Hematopoietic multipotent progenitor cell treated with erythropoietin and hydrocortisone succinate and interleukin-3 and kit ligand, for 4 days (in vitro differentiated cells): ENCODE data around the gene PARD6G.

ENCODE experiments used
- DNase-seq: peaks from one replicate; pipeline ENCODE4 v3.0.0-alpha.2; 2015

PARD6G gene

DNA sequence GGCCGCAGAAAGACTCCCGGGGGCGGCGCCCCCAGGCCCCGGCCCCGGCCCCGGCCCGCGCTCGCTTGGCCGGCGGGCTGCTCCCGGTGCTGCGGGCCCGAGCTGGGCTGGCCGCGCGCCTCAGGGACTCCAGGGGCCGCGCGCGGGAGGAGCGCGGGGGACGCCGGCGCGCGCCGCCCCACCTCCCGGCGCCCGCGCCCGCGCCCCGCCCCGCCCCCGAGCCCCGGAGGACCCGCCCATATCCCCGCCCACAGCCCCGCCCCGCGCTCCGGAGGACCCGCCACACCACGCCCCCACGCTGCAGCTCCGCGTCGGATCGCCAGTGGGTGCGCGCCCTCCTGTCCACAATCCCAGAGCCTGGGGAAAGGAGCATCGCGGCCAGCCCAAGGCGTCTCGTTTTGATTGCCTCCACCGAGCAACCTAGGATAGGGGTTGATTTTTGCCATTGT, at the start of gene PARD6G:
TSS of gene PARD6G (minus strand) at position 122 of the 449 bp plus-strand sequence. CDS start 166 bp downstream, outside the sequence.
- DNase-seq, result peak; percentile 79

DNA sequence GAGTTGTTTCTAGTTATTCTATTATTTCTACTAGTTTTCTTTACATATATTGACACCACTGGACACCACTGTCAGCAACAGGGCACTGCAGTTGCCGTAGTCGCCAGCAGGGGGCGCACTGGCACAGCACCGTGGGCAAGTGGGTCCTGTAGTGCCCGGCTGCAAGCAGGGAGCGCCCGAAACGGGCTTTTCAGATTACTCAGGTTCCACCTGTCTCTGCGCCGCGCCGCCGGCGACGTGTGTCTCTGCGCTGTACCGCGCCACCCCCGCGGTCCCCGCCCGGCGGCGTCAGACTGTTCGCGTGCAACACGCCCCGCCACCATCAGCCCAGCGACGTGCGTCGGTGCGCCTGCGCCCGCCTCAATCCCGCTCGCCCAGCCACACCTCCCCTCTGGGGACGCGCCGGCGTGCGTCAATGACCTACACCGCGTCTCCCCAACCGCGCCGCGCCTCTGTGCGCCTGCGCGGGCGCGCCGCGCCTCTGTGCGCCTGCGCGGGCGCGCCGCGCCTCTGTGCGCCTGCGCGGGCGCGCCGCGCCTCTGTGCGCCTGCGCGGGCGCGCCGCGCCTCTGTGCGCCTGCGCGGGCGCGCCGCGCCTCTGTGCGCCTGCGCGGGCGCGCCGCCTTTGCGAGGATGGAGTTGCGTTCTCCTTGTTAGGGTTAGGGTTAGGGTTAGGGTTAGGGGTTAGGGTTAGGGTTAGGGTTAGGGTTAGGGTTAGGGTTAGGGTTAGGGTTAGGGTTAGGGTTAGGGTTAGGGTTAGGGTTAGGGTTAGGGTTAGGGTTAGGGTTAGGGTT, 15.1 kb upstream of the PARD6G start:
- DNase-seq, result peak; percentile 12

DNA sequence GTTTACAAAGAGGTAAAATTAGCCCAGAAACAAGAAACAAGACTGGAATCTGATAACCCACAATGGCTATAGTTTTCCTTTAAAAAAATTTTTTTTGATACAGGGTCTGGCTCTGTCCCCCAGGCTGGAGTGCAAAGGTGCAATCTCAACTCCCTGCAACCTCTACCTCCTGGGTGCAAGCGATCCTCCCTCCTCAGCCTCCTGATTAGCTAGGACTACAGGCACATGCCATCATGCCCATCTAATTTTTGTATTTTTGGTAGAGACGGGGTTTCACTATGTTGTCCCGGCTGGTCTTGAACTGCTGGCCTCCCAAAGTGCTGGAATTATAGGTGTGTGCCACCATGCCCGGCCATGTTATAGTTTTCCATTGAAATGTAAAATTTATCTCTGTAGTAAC, 12.3 kb upstream of the PARD6G start:
- no peak for DNase-seq

GRCh38 chr18:80258640-80259039, 11.3 kb upstream of the PARD6G start:
- no peak for DNase-seq

- DNase-seq, result peak; percentile 80
Measured at GRCh38 chr18:80257579-80258543, 10.5 kb upstream of the PARD6G start.

- no peak for DNase-seq
Measured at GRCh38 chr18:80254971-80255500, 7.7 kb upstream of the PARD6G start.

- DNase-seq, result peak; percentile 15
Measured at GRCh38 chr18:80253871-80254492, 6.7 kb upstream of the PARD6G start.

- no peak for DNase-seq
Measured at GRCh38 chr18:80253236-80253635, 5.9 kb upstream of the PARD6G start.

- no peak for DNase-seq
Measured at GRCh38 chr18:80252136-80252535, 4.8 kb upstream of the PARD6G start.

DNA sequence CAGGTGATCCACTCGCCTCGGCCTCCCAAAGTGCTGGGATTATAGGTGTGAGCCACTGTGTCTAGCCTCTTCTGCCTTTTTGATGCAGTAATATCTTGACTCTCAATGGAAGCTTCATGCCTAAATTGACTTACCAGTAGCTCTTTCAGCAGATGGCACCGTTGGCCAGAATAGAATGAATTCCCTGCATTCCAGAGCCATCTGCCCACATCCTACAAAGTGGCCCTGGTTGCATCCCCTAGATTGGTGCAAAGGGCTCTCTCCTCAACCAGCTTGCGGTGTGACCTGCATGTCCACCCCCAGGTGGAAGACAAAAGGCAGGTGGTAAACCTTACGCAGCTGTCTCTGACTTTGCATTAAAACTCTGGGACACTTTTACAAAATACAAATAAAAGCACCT, 4.4 kb upstream of the PARD6G start:
- no peak for DNase-seq

DNA sequence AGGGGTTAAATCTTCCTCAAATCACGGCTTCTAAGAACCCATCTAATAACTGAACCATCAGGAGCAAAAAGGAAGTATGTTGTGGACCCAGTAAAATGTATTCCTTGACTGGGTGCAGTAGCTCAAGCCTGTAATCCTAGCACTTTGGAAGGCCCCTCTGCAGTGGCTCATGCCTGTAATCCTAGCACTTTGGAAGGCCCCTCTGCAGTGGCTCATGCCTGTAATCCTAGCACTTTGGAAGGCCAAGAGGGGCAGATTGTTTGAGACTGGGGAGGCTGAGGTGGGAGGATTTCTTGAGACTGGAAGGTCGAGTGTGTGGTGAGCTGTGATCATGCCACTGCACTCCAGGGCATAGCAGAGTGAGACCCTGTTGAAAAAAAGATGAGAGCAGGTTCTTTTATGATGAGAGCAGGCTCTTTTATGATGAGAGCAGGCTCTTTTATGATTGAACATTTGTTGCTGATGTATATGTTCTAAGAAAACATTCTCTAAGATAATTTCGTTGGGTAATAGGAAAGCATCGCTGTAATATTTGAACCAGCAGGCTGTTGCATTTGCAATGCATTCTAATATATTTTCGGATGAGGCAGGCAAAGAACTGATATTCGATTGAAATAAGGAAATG, 3.5 kb upstream of the PARD6G start:
- DNase-seq, result no peak

DNA sequence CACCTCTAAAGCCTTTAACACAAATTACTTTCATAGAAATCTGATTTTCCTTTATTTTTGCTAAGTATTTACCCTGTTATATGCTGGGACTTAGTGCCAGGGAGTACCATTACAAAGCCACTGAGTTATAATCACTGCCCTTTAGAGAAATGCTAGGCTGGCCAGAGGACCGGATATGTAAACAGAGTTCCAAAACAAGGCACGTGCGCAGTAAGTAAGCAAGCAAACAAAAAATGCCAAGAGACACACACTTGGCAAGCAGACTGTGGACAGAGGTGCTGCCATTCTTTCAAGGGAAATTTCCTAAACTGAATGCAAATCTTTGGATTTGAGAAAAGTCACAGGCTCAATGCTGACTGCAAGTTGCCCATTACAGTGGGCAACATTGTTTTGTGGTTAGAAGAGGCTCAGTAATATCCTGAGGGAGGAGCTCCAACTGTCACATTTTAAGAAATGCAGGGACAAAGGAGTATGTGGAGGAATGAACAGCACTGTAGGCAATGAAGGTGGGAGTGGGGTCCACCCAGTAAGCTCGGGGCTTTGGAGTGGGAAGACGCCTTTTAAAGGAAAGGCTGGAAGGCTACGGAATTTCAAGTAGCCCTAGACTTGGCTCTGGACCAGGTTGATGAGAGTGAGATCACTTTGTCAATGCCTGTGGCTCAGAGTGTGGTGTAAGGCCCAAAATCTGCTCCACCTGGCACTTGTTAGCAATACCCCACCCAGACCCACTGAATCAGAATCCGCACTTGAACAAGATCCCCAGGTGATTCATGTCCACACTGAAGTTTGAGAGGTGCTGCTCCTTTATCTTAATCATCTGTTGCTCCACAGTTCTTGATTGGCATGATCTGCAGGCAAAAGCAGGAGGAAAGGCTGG, 2.1 kb upstream of the PARD6G start:
- DNase-seq, result no peak

GRCh38 chr18:80246445-80247392, 595 bp downstream of the PARD6G start:
- DNase-seq, result peak; percentile 11

DNA sequence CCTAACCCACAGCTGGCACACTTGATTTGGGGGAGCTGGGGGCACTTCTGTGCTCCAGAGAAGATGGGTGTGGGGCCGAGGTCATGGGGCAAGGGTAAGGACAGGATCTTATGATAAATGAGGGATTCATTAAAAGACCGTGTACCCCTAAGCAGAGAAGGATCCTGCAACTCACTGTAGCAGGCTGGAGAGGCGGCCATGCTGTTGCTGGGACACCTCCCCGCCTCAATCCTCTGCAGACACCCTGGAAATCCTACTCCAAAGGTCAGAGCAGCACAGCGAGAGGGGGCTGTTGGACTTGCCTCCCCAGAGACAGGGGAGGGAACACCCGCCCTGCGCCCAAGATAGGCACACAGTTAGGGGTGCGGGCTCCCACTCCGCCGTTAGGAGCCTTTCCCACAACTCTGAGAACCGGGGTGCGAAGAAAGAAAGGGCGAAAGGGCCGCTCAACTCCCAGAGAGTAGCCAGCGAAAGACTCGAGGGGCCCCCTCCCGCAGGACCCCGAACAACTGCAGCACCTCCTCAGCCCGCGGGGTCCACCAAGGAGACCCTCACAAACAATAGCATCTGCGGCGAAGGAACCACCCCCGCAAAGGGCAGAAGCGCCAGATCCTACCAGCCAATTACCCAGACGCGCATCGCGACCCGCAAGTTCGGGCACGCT, 1.4 kb downstream of the PARD6G start:
- DNase-seq, result no peak

DNA sequence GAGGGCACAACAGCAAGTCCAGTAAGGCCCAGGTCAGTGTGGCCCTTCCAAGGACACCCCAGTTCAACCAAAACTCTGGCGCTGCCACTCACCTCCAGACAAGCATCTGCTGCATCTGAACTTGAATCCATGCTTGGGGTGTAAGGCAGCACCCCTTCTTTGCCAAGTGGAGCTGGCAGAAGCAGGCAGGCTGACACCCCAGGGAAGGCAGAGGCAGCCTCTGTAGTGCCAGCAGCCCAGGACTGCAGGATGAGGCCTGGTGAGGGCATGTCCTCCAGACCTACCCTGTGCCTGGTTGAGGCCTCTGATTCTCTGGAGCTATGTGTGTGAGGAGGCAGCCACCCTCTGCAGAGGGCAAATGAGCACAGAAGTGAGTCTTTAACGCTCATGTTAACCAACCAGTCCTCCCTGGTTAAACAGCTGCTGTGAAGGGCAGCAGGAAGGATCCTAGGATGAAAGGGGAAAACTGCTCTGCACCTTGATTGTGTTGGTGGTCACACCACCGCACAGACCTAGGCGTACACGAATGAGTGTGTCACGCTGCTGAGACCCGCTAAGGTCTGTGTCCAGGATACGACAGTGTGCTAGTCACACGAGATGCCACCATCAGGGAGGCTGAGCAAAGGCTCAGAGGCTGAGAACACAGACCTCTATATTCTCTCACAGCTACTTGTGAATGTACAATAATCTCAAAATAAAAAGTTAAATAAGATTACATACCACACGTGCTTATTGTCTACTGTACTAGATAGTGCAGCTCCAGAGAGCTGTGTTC, 2.2 kb downstream of the PARD6G start:
- no peak for DNase-seq

- no peak for DNase-seq
Measured at GRCh38 chr18:80244167-80244566, 3.1 kb downstream of the PARD6G start.

GRCh38 chr18:80243204-80243603, 4.1 kb downstream of the PARD6G start:
- no peak for DNase-seq

GRCh38 chr18:80241919-80242777, 5.2 kb downstream of the PARD6G start:
- no peak for DNase-seq
